Measurements from ENCODE around the gene TRAPPC10.

Gene TRAPPC10

DNA sequence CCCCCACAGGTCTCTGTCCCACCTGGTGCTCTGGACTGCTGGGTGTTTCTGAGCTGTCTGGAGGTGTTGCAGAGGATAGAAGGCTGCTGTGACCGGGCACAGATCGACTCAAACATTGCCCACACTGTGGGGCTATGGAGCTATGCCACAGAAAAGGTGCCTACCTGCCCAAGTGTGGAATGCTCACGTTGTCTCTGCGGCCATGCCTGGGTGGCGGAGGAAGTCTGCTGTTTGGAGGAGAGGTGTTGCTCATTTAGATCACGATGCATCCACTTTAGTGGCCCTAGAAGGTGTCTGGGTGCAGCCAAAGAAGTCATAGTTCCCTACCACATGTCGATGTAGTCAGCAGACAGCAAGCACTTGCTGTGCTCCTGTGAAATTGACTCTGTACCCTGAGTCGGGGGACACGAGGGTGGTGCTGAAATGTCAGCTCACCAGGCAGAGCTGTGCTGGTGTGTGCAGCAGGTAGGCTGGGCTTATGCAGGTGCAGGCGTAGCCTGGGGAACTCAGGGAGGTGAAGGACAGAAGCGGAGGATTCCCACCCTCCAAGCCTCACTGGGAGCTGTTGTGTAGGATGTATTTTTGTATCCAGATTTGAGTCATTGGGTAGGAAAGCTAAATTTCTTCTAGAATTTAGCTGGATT is 62.3 kb downstream of the TRAPPC10 start:
- H3K4me3 ChIP-seq (ENCODE audit: low read length in 2 of 2): no peak overlapping the region
- no peaks in the 10 kb centered on the region for H3K4me1 ChIP-seq (ENCODE audit: control insufficient read depth in 2 of 2, insufficient read depth in 2 of 2, low read length in 2 of 2)
- H3K27me3 ChIP-seq (ENCODE audit: control insufficient read depth in 2 of 2, insufficient read depth in 2 of 2, low read length in 2 of 2): no peaks in the 10 kb centered on the region
- no peaks in the 10 kb centered on the region for H3K9me3 ChIP-seq (ENCODE audit: control insufficient read depth in 2 of 2, low read length in 2 of 2)
- peaks cover 40 to 44% of the 10 kb centered on the region in 2 donors for H3K36me3 ChIP-seq (ENCODE audit: control insufficient read depth in 2 of 2, insufficient read depth in 2 of 2, low read length in 2 of 2)
- H3K9ac ChIP-seq (ENCODE audit: low read depth in 1 of 2, low read length in 2 of 2): no peak overlapping the region
- no peak overlapping the region for H3K27ac ChIP-seq (ENCODE audit: low read depth in 2 of 2, low read length in 2 of 2)

DNA sequence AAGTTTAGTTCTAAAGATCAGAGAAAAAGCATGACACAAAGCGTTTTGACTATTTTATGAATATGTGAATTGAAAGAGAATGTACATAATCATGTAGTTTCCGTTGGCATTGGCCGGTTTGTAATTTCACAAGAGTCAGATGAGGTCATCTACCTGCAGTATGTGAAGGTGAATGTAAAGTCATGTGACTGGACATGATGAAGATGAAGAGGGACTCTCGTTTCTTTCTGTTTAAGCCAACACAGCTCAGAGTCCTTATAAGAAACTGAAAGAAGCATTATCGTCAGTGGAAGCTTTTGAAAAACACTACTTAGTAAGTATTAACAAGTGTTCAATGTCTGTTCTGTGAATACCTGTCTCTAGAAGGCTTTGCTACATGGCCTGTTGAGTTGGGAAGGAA is 64.2 kb downstream of the TRAPPC10 start:
- Histone ChIP-seq H3K9me3 (ENCODE audit: control insufficient read depth in 2 of 2, low read length in 2 of 2) (no peaks in the 10 kb centered on the region), H3K36me3 (ENCODE audit: control insufficient read depth in 2 of 2, insufficient read depth in 2 of 2, low read length in 2 of 2) (peaks cover 47 to 51% of the 10 kb centered on the region in 2 donors), H3K27ac (ENCODE audit: low read depth in 2 of 2, low read length in 2 of 2) (no peak overlapping the region)

DNA sequence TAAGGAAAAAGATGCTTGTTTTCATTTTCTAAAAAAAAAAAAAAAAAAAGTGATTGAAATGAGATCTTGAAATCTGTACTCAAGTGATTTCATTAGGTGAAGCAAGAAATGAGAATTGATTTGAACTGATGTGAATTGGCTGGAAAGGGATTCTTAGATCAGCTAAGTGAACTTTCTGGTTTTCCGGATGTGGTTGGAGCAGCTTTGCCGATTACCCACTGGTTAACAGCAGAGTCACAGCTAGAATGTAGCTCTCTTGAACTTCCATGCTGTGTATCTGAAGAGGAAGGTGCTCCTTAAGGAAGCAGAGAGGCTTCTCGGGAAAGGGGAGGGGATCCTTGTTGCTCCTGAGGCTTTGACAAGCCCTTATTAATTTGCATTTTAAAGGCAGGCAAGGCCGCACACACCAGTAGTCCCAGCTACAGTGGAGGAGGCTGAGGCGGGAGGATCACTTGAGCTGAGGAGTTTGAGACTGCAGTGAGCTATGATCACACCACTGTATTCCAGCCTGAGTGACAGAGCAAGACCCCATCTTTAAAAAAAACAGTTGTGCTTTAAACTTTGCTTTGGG is 66.4 kb downstream of the TRAPPC10 start:
- no peak overlapping the region for H3K27ac ChIP-seq (ENCODE audit: low read depth in 2 of 2, low read length in 2 of 2)
- no peaks in the 10 kb centered on the region for H3K9me3 ChIP-seq (ENCODE audit: control insufficient read depth in 2 of 2, low read length in 2 of 2)
- H3K9ac ChIP-seq (ENCODE audit: low read depth in 1 of 2, low read length in 2 of 2): no peak overlapping the region
- no peak overlapping the region for H3K4me3 ChIP-seq (ENCODE audit: low read length in 2 of 2)
- H3K27me3 ChIP-seq (ENCODE audit: control insufficient read depth in 2 of 2, insufficient read depth in 2 of 2, low read length in 2 of 2): no peaks in the 10 kb centered on the region
- H3K36me3 ChIP-seq (ENCODE audit: control insufficient read depth in 2 of 2, insufficient read depth in 2 of 2, low read length in 2 of 2): peaks cover 61 to 64% of the 10 kb centered on the region in 2 donors
- peaks cover 0 to 4% of the 10 kb centered on the region in 2 donors for H3K4me1 ChIP-seq (ENCODE audit: control insufficient read depth in 2 of 2, insufficient read depth in 2 of 2, low read length in 2 of 2)

More for the DNA sequence above, 64.2 kb downstream of the TRAPPC10 start:
- H3K4me1 ChIP-seq (ENCODE audit: control insufficient read depth in 2 of 2, insufficient read depth in 2 of 2, low read length in 2 of 2): no peaks in the 10 kb centered on the region
- H3K27me3 ChIP-seq (ENCODE audit: control insufficient read depth in 2 of 2, insufficient read depth in 2 of 2, low read length in 2 of 2): no peaks in the 10 kb centered on the region
- H3K4me3 ChIP-seq (ENCODE audit: low read length in 2 of 2): no peak overlapping the region
- H3K9ac ChIP-seq (ENCODE audit: low read depth in 1 of 2, low read length in 2 of 2): no peak overlapping the region

DNA sequence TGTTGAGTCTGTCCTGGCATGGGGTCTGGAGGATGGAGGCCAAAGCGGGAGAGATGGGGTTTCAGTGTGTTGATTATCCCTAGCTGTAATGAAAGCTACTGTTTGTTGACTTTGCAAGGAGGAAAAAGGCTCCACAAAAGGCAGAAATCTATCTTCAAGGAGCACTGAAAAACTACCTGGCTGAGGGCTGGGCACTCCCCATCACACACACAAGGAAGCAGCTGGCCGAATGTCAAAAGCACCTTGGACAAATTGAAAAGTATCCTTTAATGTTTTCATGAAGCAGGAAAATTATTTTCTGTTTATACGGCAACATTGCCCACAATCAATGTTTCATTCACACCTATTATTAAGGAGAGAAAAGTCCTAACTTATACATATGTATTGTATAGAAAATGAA is 67.3 kb downstream of the TRAPPC10 start:
- H3K4me3 ChIP-seq (ENCODE audit: low read length in 2 of 2): no peak overlapping the region
- peaks cover 63 to 68% of the 10 kb centered on the region in 2 donors for H3K36me3 ChIP-seq (ENCODE audit: control insufficient read depth in 2 of 2, insufficient read depth in 2 of 2, low read length in 2 of 2)
- H3K4me1 ChIP-seq (ENCODE audit: control insufficient read depth in 2 of 2, insufficient read depth in 2 of 2, low read length in 2 of 2): peaks cover 0 to 4% of the 10 kb centered on the region in 2 donors
- H3K9ac ChIP-seq (ENCODE audit: low read depth in 1 of 2, low read length in 2 of 2): no peak overlapping the region
- no peaks in the 10 kb centered on the region for H3K9me3 ChIP-seq (ENCODE audit: control insufficient read depth in 2 of 2, low read length in 2 of 2)
- H3K27me3 ChIP-seq (ENCODE audit: control insufficient read depth in 2 of 2, insufficient read depth in 2 of 2, low read length in 2 of 2): no peaks in the 10 kb centered on the region
- H3K27ac ChIP-seq (ENCODE audit: low read depth in 2 of 2, low read length in 2 of 2): no peak overlapping the region

DNA sequence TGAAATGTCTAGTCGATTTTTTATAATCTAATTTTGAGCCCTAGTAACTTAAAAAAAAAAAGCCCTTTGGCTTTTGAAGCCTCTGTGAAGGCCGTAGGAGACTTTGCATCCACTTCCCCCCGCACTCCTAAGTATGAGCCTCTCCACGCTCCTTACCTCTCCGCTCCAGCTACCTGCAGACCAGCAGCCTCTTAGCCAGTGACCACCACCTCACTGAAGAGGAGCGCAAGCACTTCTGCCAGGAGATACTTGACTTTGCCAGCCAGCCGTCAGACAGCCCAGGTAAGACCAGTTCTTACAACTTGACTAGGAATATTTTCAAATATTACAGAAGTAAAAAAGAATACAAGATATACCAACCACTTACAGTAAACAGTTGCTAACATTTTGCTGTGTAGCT is 67.7 kb downstream of the TRAPPC10 start:
- Histone ChIP-seq H3K27ac (ENCODE audit: low read depth in 2 of 2, low read length in 2 of 2) (no peak overlapping the region), H3K27me3 (ENCODE audit: control insufficient read depth in 2 of 2, insufficient read depth in 2 of 2, low read length in 2 of 2) (no peaks in the 10 kb centered on the region), H3K9ac (ENCODE audit: low read depth in 1 of 2, low read length in 2 of 2) (no peak overlapping the region), H3K4me3 (ENCODE audit: low read length in 2 of 2) (no peak overlapping the region), H3K36me3 (ENCODE audit: control insufficient read depth in 2 of 2, insufficient read depth in 2 of 2, low read length in 2 of 2) (peaks cover 64 to 68% of the 10 kb centered on the region in 2 donors), H3K4me1 (ENCODE audit: control insufficient read depth in 2 of 2, insufficient read depth in 2 of 2, low read length in 2 of 2) (peaks cover 0 to 4% of the 10 kb centered on the region in 2 donors), H3K9me3 (ENCODE audit: control insufficient read depth in 2 of 2, low read length in 2 of 2) (no peaks in the 10 kb centered on the region)

DNA sequence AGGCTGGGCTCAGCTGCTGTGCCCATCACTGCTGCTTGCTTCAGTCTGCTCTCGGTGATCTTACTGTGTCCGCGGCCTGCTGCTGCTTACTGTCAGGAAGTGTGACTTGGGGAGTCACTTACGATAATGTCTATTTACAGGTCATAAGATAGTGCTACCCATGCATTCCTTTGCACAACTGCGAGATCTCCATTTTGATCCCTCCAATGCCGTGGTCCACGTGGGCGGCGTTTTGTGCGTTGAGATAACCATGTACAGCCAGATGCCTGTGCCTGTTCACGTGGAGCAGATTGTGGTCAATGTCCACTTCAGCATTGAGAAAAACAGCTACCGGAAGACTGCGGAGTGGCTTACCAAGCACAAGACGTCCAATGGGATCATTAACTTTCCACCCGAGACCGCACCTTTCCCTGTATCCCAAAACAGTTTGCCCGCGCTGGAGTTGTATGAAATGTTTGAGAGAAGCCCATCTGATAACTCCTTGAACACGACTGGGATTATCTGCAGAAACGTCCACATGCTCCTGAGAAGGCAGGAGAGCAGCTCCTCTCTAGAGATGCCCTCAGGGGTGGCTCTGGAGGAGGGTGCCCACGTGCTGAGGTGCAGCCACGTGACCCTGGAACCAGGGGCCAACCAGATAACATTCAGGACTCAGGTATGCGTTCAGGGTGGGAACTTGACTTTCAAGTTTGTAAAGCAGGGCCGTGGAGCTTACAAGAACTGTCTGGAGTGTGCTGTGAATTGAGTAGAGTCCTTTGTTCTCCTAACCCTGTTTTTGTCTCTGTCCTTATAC is 70.7 kb downstream of the TRAPPC10 start:
- Histone ChIP-seq H3K27ac (ENCODE audit: low read depth in 2 of 2, low read length in 2 of 2) (peak overlapping the region; percentile 39 to 54), H3K9ac (ENCODE audit: low read depth in 1 of 2, low read length in 2 of 2) (no peak overlapping the region), H3K9me3 (ENCODE audit: control insufficient read depth in 2 of 2, low read length in 2 of 2) (no peaks in the 10 kb centered on the region), H3K36me3 (ENCODE audit: control insufficient read depth in 2 of 2, insufficient read depth in 2 of 2, low read length in 2 of 2) (peaks cover 54 to 77% of the 10 kb centered on the region in 2 donors), H3K27me3 (ENCODE audit: control insufficient read depth in 2 of 2, insufficient read depth in 2 of 2, low read length in 2 of 2) (no peaks in the 10 kb centered on the region), H3K4me1 (ENCODE audit: control insufficient read depth in 2 of 2, insufficient read depth in 2 of 2, low read length in 2 of 2) (peaks cover 9 to 12% of the 10 kb centered on the region in 2 donors), H3K4me3 (ENCODE audit: low read length in 2 of 2) (no peak overlapping the region)

DNA sequence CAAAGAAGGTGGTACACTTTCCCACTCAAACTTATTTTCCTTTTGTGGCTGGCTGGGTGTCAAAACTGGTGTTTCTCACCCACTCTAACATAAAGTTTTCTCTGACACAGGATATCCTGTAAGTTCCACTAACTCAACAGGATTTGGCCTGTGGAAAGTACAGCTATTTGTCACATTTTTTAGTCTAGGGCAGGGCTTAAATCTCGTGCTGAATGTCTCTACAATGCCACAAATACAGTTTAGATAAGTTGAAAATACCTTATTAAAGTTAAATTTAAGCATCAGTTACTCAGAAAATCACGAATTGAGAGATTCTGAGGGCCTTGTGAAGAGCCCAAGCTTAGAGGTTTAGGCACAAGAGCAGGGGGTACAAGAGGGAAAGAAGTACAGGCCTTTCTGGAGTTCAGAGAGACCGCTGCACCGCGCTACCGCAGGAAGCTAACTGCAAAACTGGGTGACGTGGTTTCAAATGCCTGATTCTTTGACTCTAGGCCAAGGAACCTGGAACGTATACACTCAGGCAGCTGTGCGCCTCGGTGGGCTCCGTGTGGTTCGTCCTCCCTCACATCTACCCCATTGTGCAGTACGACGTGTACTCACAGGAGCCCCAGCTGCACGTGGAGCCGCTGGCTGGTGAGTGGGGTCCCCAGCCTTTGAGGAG is 71.7 kb downstream of the TRAPPC10 start:
- H3K36me3 ChIP-seq (ENCODE audit: control insufficient read depth in 2 of 2, insufficient read depth in 2 of 2, low read length in 2 of 2): peaks cover 50 to 77% of the 10 kb centered on the region in 2 donors
- H3K27ac ChIP-seq (ENCODE audit: low read depth in 2 of 2, low read length in 2 of 2): peak overlapping the region; percentile 54 to 76
- H3K27me3 ChIP-seq (ENCODE audit: control insufficient read depth in 2 of 2, insufficient read depth in 2 of 2, low read length in 2 of 2): no peaks in the 10 kb centered on the region
- peak overlapping the region in 1 of 2 donors; percentile 33 for H3K9ac ChIP-seq (ENCODE audit: low read depth in 1 of 2, low read length in 2 of 2)
- H3K4me1 ChIP-seq (ENCODE audit: control insufficient read depth in 2 of 2, insufficient read depth in 2 of 2, low read length in 2 of 2): peaks cover 18 to 22% of the 10 kb centered on the region in 2 donors
- H3K9me3 ChIP-seq (ENCODE audit: control insufficient read depth in 2 of 2, low read length in 2 of 2): no peaks in the 10 kb centered on the region
- H3K4me3 ChIP-seq (ENCODE audit: low read length in 2 of 2): peak overlapping the region in 1 of 2 donors; percentile 1

DNA sequence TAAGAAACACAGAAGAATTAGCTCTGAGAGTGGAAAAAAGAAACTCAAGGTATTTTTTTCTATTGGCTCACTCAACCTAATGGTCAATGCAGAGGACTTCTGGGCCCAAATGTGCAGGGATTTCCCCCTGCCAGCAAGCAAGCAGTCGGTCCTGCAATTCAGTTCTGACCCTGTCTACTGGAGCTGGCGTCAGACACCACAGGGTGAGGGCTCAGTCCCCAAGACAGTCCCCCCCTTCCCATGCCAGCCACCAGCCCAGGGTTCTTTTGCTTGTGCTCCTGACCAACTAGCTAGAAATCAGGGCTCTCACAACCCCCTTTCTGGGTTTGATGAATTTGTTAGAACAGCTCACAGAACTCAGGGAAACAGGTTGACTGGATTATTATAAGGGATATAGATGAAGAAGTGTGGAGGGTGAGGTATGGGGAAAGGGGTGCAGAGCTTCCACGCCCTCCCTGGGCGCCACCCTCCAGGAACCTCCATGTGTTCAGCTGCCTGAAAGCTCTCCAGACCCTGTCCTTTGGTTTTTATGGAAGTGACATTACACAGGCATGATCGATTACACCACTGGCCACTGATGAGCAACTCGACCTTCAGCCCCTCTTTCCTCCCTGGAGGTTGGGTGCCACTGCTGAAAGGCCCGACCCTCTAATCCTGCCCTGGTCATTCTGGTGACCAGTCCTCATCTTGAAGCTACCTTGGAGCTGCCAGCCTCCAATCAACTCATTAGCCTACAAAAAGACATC is 72.6 kb downstream of the TRAPPC10 start:
- Histone ChIP-seq H3K27me3 (ENCODE audit: control insufficient read depth in 2 of 2, insufficient read depth in 2 of 2, low read length in 2 of 2) (no peaks in the 10 kb centered on the region), H3K36me3 (ENCODE audit: control insufficient read depth in 2 of 2, insufficient read depth in 2 of 2, low read length in 2 of 2) (peaks cover 45 to 78% of the 10 kb centered on the region in 2 donors), H3K9ac (ENCODE audit: low read depth in 1 of 2, low read length in 2 of 2) (peak overlapping the region; percentile 10 to 41), H3K4me1 (ENCODE audit: control insufficient read depth in 2 of 2, insufficient read depth in 2 of 2, low read length in 2 of 2) (peaks cover 27 to 31% of the 10 kb centered on the region in 2 donors), H3K9me3 (ENCODE audit: control insufficient read depth in 2 of 2, low read length in 2 of 2) (no peaks in the 10 kb centered on the region), H3K27ac (ENCODE audit: low read depth in 2 of 2, low read length in 2 of 2) (peak overlapping the region; percentile 43 to 76), H3K4me3 (ENCODE audit: low read length in 2 of 2) (peak overlapping the region in 1 of 2 donors; percentile 26)

DNA sequence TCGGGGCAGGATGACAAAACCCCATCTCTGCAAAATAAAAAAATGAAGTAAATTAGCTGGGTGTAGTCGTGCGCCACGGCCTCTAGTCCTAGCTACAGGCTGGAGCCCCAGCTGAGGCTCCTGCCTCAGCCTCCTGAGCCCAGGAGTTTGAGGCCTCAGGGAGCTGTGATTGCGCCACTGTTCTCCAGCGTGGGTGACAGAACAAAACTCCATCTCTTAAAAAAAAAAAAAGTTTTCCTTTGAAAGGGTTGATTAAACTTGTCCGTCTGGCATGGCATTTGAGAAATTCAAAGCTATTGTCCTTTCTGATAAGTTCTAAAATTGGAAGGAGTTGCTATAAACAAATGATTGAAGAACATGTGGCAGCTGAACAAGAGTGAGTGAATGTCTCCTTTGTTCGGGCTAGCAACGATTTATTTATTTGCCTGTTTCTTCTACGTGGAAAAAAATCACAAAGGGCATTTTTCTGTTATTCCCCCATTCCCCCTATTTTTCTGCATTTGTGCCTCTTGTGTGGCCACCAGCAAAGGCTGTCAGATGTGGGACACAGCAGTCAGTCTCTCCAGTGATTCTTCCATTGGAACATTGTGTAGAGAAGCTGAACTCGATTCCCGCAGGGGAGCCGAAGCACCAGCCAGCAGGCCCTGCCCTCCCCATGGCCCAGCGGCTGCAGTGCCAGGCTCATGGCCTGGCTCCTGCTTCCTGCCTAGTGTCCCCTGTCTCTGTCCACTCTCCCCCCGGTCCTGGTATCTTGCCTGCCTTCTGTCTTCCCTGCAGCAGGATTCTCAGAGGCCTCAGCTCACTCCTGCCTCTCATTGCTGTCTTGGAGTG is 73.6 kb downstream of the TRAPPC10 start:
- no peaks in the 10 kb centered on the region for H3K27me3 ChIP-seq (ENCODE audit: control insufficient read depth in 2 of 2, insufficient read depth in 2 of 2, low read length in 2 of 2)
- no peak overlapping the region for H3K4me3 ChIP-seq (ENCODE audit: low read length in 2 of 2)
- peaks cover 36 to 38% of the 10 kb centered on the region in 2 donors for H3K4me1 ChIP-seq (ENCODE audit: control insufficient read depth in 2 of 2, insufficient read depth in 2 of 2, low read length in 2 of 2)
- no peak overlapping the region for H3K9ac ChIP-seq (ENCODE audit: low read depth in 1 of 2, low read length in 2 of 2)
- H3K36me3 ChIP-seq (ENCODE audit: control insufficient read depth in 2 of 2, insufficient read depth in 2 of 2, low read length in 2 of 2): peaks cover 40 to 80% of the 10 kb centered on the region in 2 donors
- no peaks in the 10 kb centered on the region for H3K9me3 ChIP-seq (ENCODE audit: control insufficient read depth in 2 of 2, low read length in 2 of 2)
- H3K27ac ChIP-seq (ENCODE audit: low read depth in 2 of 2, low read length in 2 of 2): peak overlapping the region in 1 of 2 donors; percentile 96

All from mucosa of rectum (tissue), 2 donors.